ENCODE data around the gene ZNF526. TPM values are rescaled to one million over a fixed set of nuclear protein-coding genes. Genes with fewer than 3 reads are reported as not detected.

ZNF526 gene
- total RNA-seq, 1 donor = 20.3 TPM

DNA sequence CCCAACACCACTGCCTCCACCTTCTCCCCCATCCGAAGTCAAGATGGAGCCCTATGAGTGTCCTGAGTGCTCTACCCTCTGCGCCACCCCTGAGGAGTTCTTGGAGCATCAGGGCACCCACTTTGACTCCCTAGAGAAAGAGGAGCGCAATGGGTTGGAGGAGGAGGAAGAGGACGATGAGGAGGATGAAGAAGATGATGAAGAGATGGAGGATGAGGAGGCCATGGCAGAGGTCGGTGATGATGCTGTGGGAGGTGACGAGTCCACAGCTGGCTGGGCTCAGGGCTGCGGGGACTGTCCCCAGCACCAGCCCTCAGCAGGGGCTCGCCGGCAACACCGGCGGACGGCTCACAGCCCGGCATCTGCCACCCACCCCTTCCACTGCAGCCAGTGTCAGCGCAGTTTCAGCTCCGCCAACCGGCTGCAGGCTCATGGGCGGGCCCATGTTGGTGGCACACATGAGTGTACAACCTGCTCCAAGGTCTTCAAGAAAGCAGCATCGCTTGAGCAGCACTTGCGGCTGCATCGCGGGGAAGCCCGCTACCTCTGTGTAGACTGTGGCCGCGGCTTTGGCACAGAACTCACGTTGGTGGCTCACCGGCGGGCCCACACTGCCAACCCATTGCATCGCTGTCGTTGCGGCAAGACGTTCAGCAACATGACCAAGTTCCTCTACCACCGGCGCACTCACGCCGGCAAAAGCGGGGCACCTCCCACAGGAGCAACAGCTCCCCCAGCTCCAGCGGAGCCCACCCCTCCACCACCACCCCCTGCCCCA lies 5.0 kb downstream of the ZNF526 start:
- DNase-seq (ENCODE audit: low read depth) = no peak
- no peak overlapping the region for H3K4me3 ChIP-seq (ENCODE audit: low read depth, low read length)
- TF ChIP-seq, protein P1, sequence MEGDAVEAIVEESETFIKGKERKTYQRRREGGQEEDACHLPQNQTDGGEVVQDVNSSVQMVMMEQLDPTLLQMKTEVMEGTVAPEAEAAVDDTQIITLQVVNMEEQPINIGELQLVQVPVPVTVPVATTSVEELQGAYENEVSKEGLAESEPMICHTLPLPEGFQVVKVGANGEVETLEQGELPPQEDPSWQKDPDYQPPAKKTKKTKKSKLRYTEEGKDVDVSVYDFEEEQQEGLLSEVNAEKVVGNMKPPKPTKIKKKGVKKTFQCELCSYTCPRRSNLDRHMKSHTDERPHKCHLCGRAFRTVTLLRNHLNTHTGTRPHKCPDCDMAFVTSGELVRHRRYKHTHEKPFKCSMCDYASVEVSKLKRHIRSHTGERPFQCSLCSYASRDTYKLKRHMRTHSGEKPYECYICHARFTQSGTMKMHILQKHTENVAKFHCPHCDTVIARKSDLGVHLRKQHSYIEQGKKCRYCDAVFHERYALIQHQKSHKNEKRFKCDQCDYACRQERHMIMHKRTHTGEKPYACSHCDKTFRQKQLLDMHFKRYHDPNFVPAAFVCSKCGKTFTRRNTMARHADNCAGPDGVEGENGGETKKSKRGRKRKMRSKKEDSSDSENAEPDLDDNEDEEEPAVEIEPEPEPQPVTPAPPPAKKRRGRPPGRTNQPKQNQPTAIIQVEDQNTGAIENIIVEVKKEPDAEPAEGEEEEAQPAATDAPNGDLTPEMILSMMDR (IDR thresholded peaks at IDR 0.05; ENCODE audit: insufficient read depth, low read depth, low read length) = no peak

DNA sequence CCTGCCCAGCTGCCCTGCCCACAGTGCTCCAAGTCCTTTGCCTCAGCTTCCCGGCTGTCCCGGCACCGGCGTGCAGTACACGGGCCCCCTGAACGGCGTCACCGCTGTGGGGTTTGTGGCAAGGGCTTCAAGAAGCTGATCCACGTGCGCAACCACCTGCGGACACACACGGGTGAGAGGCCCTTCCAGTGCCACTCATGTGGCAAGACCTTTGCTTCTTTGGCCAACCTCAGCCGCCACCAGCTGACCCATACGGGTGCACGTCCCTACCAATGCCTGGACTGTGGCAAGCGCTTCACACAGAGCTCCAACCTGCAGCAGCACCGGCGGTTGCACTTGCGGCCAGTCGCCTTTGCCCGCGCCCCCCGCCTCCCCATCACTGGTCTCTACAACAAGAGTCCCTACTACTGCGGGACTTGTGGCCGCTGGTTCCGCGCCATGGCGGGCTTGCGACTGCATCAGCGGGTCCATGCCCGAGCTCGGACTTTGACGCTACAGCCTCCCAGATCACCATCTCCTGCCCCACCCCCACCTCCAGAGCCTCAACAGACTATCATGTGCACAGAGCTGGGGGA lies 5.7 kb downstream of the ZNF526 start:
- no peak overlapping the region for H3K4me3 ChIP-seq (ENCODE audit: low read depth, low read length)
- DNase-seq (ENCODE audit: low read depth) = no peak
- TF ChIP-seq, protein P1 (IDR thresholded peaks at IDR 0.05; ENCODE audit: insufficient read depth, low read depth, low read length) = no peak

DNA sequence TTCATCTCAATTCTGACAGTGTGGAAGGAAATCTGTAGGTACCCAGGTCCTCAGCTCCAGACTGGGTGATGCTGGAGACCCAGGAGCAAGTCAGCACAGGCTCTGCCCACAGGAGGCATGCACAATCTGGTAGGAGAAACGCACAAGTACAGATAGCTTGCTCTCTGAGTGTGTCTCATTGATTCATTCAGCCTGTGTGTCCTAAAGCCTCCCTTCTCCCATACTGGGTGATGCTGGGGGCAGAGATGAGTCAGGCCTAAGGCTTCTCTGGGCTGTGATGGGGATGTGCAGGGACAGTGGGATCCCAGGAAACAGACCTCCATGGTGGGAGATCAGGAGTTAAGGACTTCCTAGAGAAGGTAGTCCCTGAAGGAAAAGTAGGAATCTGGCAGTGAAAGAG lies 6.8 kb downstream of the ZNF526 start:
- no peak overlapping the region for H3K4me3 ChIP-seq (ENCODE audit: low read depth, low read length)
- DNase-seq (ENCODE audit: low read depth) = no peak
- TF ChIP-seq, protein P1 (IDR thresholded peaks at IDR 0.05; ENCODE audit: insufficient read depth, low read depth, low read length) = no peak

DNA sequence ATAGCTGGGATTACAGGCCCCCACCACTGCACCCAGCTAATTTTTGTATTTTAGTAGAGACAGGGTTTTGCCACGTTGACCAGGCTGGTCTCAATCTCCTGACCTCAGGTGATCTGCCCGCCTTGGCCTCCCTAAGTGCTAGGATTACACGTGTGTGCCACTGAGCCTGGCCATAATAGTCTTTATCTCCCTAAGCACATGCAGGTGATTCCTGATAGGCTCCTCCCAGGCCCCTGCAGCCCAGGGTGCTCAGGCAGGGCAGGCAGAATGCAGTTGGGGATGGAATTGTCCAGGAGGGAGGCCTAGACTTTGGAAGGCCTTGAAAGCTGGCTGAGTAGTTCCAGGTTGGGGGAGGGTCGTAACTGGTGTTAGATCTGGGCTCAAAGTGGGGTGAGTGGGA lies 8.5 kb downstream of the ZNF526 start:
- TF ChIP-seq, protein P1 (IDR thresholded peaks at IDR 0.05; ENCODE audit: insufficient read depth, low read depth, low read length) = no peak
- DNase-seq (ENCODE audit: low read depth) = no peak
- H3K4me3 ChIP-seq (ENCODE audit: low read depth, low read length) = no peak overlapping the region

DNA sequence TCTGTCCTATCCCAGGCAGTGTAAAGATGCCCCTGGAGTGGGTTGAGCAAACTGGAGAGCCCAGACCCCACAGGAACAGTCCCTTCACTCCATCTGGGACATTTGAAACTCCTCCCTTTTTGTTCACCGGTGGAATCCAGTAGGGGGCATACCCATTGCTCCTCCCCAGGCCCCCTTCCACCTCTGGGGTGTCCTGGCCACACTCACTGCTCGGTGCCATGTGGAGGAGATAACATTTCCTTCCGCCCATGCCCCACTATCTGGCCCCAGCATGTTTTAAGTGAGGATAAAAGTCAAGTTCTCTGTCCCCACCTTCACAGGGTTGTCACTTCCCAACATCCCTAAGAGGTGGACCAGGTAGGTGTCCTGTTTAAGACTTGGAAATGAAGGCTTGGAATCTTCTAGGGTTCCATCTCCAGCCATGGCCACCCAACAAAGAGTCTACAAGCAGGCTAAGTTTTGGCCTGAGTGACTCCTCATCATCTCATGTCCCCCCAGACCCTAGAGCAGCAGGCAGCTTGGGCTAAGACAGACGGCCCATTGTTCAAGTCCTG lies 9.3 kb downstream of the ZNF526 start:
- DNase-seq (ENCODE audit: low read depth) = no peak
- H3K4me3 ChIP-seq (ENCODE audit: low read depth, low read length) = no peak overlapping the region
- TF ChIP-seq, protein P1 (IDR thresholded peaks at IDR 0.05; ENCODE audit: insufficient read depth, low read depth, low read length) = no peak

DNA sequence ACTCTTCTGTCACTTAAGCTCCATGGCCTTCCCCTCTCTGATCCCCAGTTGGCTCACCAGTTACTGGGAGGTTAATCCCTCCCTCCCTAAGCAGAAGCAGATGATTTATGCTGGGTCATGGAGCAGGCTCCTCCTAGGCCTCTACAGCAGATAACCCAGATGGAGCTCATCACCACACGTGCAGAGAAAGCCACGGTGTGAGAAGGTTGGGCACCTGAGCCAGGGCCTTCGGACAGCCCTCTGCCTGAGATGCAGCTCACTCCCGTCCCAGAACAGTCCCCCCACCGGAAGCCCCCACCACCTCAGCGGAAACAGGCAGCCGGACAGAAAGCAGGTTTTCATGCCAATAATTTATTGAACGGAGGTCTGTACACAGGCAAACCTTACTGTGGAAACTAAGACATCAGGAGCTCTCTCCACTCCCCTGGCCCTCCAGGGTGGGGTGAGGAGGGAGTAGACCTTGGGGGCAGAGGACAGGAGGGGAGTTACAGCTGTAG lies 9.8 kb downstream of the ZNF526 start:
- TF ChIP-seq, protein P1 (IDR thresholded peaks at IDR 0.05; ENCODE audit: insufficient read depth, low read depth, low read length) = no peak
- DNase-seq (ENCODE audit: low read depth) = peak; percentile 38
- H3K4me3 ChIP-seq (ENCODE audit: low read depth, low read length) = no peak overlapping the region
